HepG2 (cell line): ENCODE measurements around the gene KCNK5. TPM values are rescaled to one million over a fixed set of nuclear protein-coding genes. Genes with fewer than 3 reads are reported as not detected.

Source experiments
- ATAC-seq: fragments of 200-7000 bp; cut with Tn5 transposase; 3 replicates; pipeline ENCODE4 v1.9.1; 2020; ENCODE audit warnings: mild to moderate bottlenecking, moderate library complexity
- BruUV-seq: library from RNA; stranded (reverse); fragments of 400-500 nt; replicated peaks from 2 replicates; lab custom pipeline; 2021; lab: Mats Ljungman, UMichigan
- CTCF ChIA-PET: fragments of 300-600 bp; formaldehyde crosslinking; extraction: SDS; loops from one replicate; lab custom pipeline; 2021; ENCODE audit warnings: low total read pairs, inconsistent platforms, low intra/inter-chr PET ratio; lab: Yijun Ruan, JAX
- POLR2A ChIA-PET: fragments of 350-600 bp; sonication (Branson Sonifier 250); formaldehyde crosslinking; loops from one replicate; lab custom pipeline; 2020; ENCODE audit warnings: antibody characterized with exemption, inconsistent platforms; lab: Yijun Ruan, JAX
- DNase-seq: peaks from one replicate; pipeline ENCODE4 v3.0.0-alpha.2; 2015; ENCODE audit warnings: low spot score
- FAIRE-seq: peaks from 3 replicates; lab custom pipeline; 2011; peaks lifted over from hg19 to GRCh38; lab: Jason Lieb, UNC
- H2AFZ ChIP-seq: one replicate; pipeline ENCODE4 v1.6.1; 2011; ENCODE audit warnings: low read length, inconsistent platforms
- H3K27ac ChIP-seq: fragments of 300-600 bp; 3 replicates; pipeline ENCODE4 v1.8.0; 2011; ENCODE audit warnings: mixed run types, mild to moderate bottlenecking, mixed read lengths, low read length, inconsistent platforms; ENCODE audit not compliant: insufficient read depth; ENCODE audit errors: extremely low read length
- H3K27me3 ChIP-seq, 2 experiments: fragments of 200-600 bp in 1 of 2; 2 replicates in 1 of 2; 3 replicates in 1 of 2; pipeline versions ENCODE4 v1.6.0 to v1.8.0; 2011; ENCODE audit warnings: low read length in 2 of 2, mild to moderate bottlenecking in 2 of 2, moderate library complexity in 2 of 2, inconsistent platforms in 1 of 2; ENCODE audit not compliant: insufficient read depth in 2 of 2, control insufficient read depth in 1 of 2
- H3K36me3 ChIP-seq, 2 experiments: fragments of 200-600 bp in 1 of 2; replicated peaks in 1 of 2; 2 replicates in 1 of 2; 3 replicates in 1 of 2; pipeline versions ENCODE4 v1.5.1 to v1.8.0; 2011; ENCODE audit warnings: low read length in 2 of 2, inconsistent platforms in 1 of 2; ENCODE audit not compliant: insufficient read depth in 2 of 2, control insufficient read depth in 1 of 2
- H3K4me1 ChIP-seq: 2 replicates; pipeline ENCODE4 v1.5.1; 2012; ENCODE audit warnings: low read length, inconsistent platforms; ENCODE audit not compliant: insufficient read depth
- H3K4me2 ChIP-seq: 2 replicates; pipeline ENCODE4 v1.6.0; 2011; ENCODE audit warnings: low read depth, low read length, inconsistent platforms
- H3K4me3 ChIP-seq, 3 experiments: fragments of 200-600 bp in 1 of 3; sonication (generic), shearing (Covaris generic) in 1 of 3; replicated peaks in 1 of 3; 2 replicates each; pipeline ENCODE4 v1.5.1; 2011 to 2016; ENCODE audit warnings: low read length in 3 of 3, inconsistent platforms in 2 of 3, low read depth in 2 of 3, mild to moderate bottlenecking in 2 of 3, control low read depth in 1 of 3, mixed read lengths in 1 of 3; ENCODE audit not compliant: insufficient read depth in 1 of 3
- H3K79me2 ChIP-seq: one replicate; pipeline ENCODE4 v1.6.1; 2011; ENCODE audit warnings: low read length, inconsistent platforms; ENCODE audit not compliant: insufficient read depth
- H3K9ac ChIP-seq: 2 replicates; pipeline ENCODE4 v1.6.0; 2011; ENCODE audit warnings: mild to moderate bottlenecking, low read depth, low read length, inconsistent platforms; ENCODE audit not compliant: insufficient read depth
- H3K9me3 ChIP-seq: 2 replicates; pipeline ENCODE4 v1.5.1; 2012; ENCODE audit warnings: mild to moderate bottlenecking, low read length
- H4K20me1 ChIP-seq: 2 replicates; pipeline ENCODE4 v1.6.0; 2011; ENCODE audit warnings: inconsistent platforms, mild to moderate bottlenecking, low read length, moderate library complexity; ENCODE audit not compliant: insufficient read depth
- AGO2 ChIP-seq: fragments of 200-400 bp; formaldehyde crosslinking; optimal IDR thresholded peaks from 2 replicates; pipeline ENCODE3; 2017; ENCODE audit warnings: mild to moderate bottlenecking, low read depth, low read length, moderate library complexity
- ATF1 ChIP-seq: IDR thresholded peaks from 2 replicates; pipeline ENCODE4 v1.6.1; 2016; ENCODE audit warnings: mild to moderate bottlenecking, control low read depth
- ATF6 ChIP-seq: sonication (generic); formaldehyde crosslinking; conservative IDR thresholded peaks from 2 replicates; pipeline ENCODE4 v1.4.0; 2020; ENCODE audit warnings: missing genetic modification reagents
- CCDC6 ChIP-seq: sonication (generic); formaldehyde crosslinking; IDR thresholded peaks from 2 replicates; pipeline ENCODE4 v1.8.1; 2022; ENCODE audit warnings: mild to moderate bottlenecking, missing genetic modification reagents, moderate library complexity
- EEA1 ChIP-seq: sonication (generic); formaldehyde crosslinking; IDR thresholded peaks from 2 replicates; pipeline ENCODE4 v1.5.1; 2020; ENCODE audit warnings: mild to moderate bottlenecking, missing genetic modification reagents, borderline replicate concordance
- MAFK ChIP-seq, 2 experiments: IDR thresholded peaks in 1 of 2; conservative IDR thresholded peaks in 1 of 2; 2 replicates each; pipeline ENCODE4 v1.6.1; 2011; ENCODE audit warnings: improper control_type of control experiment in 2 of 2, low read length in 2 of 2
- MEF2D ChIP-seq: sonication (generic); formaldehyde crosslinking; IDR thresholded peaks from 2 replicates; pipeline ENCODE4 v1.5.1; 2020; ENCODE audit warnings: mild to moderate bottlenecking, missing genetic modification reagents
- MIXL1 ChIP-seq: IDR thresholded peaks from 2 replicates; pipeline ENCODE4 v1.6.1; 2016
- MXD1 ChIP-seq: sonication (generic); formaldehyde crosslinking; IDR thresholded peaks from 2 replicates; pipeline ENCODE4 v1.4.0; 2020; ENCODE audit warnings: mild to moderate bottlenecking, missing genetic modification reagents
- NR2C2 ChIP-seq: sonication (generic); formaldehyde crosslinking; IDR thresholded peaks from 2 replicates; pipeline ENCODE4 v1.4.0; 2020; ENCODE audit warnings: missing genetic modification reagents, mild to moderate bottlenecking, moderate library complexity, borderline replicate concordance
- SMYD3 ChIP-seq: sonication (generic); formaldehyde crosslinking; IDR thresholded peaks from 2 replicates; pipeline ENCODE4 v1.8.1; 2023; ENCODE audit warnings: mild to moderate bottlenecking, missing genetic modification reagents
- SP140L ChIP-seq: sonication (generic); formaldehyde crosslinking; IDR thresholded peaks from 2 replicates; pipeline ENCODE4 v1.4.0; 2020; ENCODE audit warnings: missing genetic modification reagents, borderline replicate concordance
- TEAD3 ChIP-seq: optimal IDR thresholded peaks from 2 replicates; pipeline ENCODE3; 2016; ENCODE audit warnings: borderline replicate concordance
- THAP11 ChIP-seq: IDR thresholded peaks from 2 replicates; pipeline ENCODE4 v1.6.1; 2016; ENCODE audit warnings: missing biosample characterization, missing genetic modification reagents
- YEATS2 ChIP-seq: sonication (generic); formaldehyde crosslinking; IDR thresholded peaks from 2 replicates; pipeline ENCODE4 v1.4.0; 2020; ENCODE audit warnings: missing genetic modification reagents, borderline replicate concordance
- ZNF513 ChIP-seq: sonication (generic); formaldehyde crosslinking; conservative IDR thresholded peaks from 2 replicates; pipeline ENCODE4 v1.5.0; 2020; ENCODE audit warnings: missing genetic modification reagents
- ZNF766 ChIP-seq: sonication (generic); formaldehyde crosslinking; IDR thresholded peaks from 2 replicates; pipeline ENCODE4 v1.5.0; 2020; ENCODE audit warnings: missing genetic modification reagents, borderline replicate concordance
- ZSCAN20 ChIP-seq: sonication (generic); formaldehyde crosslinking; IDR thresholded peaks from 2 replicates; pipeline ENCODE4 v1.4.0; 2020; ENCODE audit warnings: missing genetic modification reagents, mild to moderate bottlenecking, borderline replicate concordance
- WGBS: methylation state at CpG from one replicate; pipeline ENCODE4 v1.1.6; 2017; ENCODE audit warnings: low lambda C conversion rate; 5-methylcytosine and 5-hydroxymethylcytosine counted together
- in situ Hi-C: cut with HindIII; loops from 2 replicates; pipeline ENCODE4 v1.10.0; 2017; ENCODE audit warnings: low pct_unique_long_range_greater_than_20kb; ENCODE audit not compliant: extremely low pct_ligation_motif_present
- intact Hi-C: fragments of 100-400 bp; cut with micrococcal nuclease; formaldehyde crosslinking; loops from one replicate; pipeline ENCODE4 v1.10.0; 2022; ENCODE audit not compliant: unreplicated experiment
- polyA plus RNA-seq, 8 experiments: library from polyadenylated mRNA; depleted of rRNA in 3 of 8; stranded (reverse) in 7 of 8; unstranded in 1 of 8; fragments of >200 nt; fragmentation: Illumina TruSeq in 4 of 8; extraction: Trizol in 4 of 8; gene quantifications; 2 replicates each; pipeline versions ENCODE4 v1.2.1 to v1.2.3, GENCODE V29; 2011 to 2016; ENCODE audit warnings: low read depth in 4 of 8, missing spikeins in 1 of 8, mixed read lengths in 1 of 8; ENCODE audit not compliant: insufficient read depth in 1 of 8
- total RNA-seq, 5 experiments: library from RNA; depleted of rRNA; stranded (reverse); fragments of >200 nt; fragmentation: Illumina TruSeq; extraction: Trizol; gene quantifications; 2 replicates each; pipeline ENCODE4 v1.2.3, GENCODE V29; 2016; ENCODE audit warnings: low read depth in 1 of 5

KCNK5 gene
- total and polyA plus RNA-seq, 2 of the 13 experiments (the other 11 are each of a cell fraction or from before 2014, with no cell fraction given): 0.04 TPM; not detected in 1

- TF ChIP-seq SP140L (no peak), TEAD3 (CRISPR knock-in tag) (no peak), THAP11 (CRISPR knock-in tag) (no peak), MAFK (conservative IDR thresholded peaks at IDR 0.05 in 1 of 2, IDR thresholded peaks at IDR 0.05 in 1 of 2; ENCODE audit: low read length in 2 of 2) (no peak)
These were observed 37.6 kb upstream of the KCNK5 start (continued) for GRCh38 chr6:39266782-39267355.

GRCh38 chr6:39266375-39266774, 37.1 kb upstream of the KCNK5 start:
- POLR2A ChIA-PET: no interaction called here
- no peaks in the 10 kb centered on the region for H3K36me3 ChIP-seq
- no peak overlapping the region for H3K27ac ChIP-seq
- no peak for ATAC-seq
- no peak overlapping the region for H3K9ac ChIP-seq
- H3K79me2 ChIP-seq: no peaks in the 10 kb centered on the region
- intact Hi-C loops (no loop called here), in situ Hi-C loops (no loop called here)
- H3K4me2 ChIP-seq: no peak overlapping the region
- H3K9me3 ChIP-seq: no peaks in the 10 kb centered on the region
- WGBS: 3% methylated on average over 2 of the region's 2 CpGs
- CTCF ChIA-PET: no interaction called here
- no TSS peak for BruUV-seq
- no peak for FAIRE-seq
- no peak for DNase-seq
- H3K4me3 ChIP-seq: no peak overlapping the region
- no peaks in the 10 kb centered on the region for H4K20me1 ChIP-seq
- H3K4me1 ChIP-seq: no peaks in the 10 kb centered on the region
- H3K27me3 ChIP-seq: no peaks in the 10 kb centered on the region
- H2AFZ ChIP-seq: no peak overlapping the region
- TF ChIP-seq MXD1: no peak
- TF ChIP-seq ZNF513: no peak
- no peak for TF ChIP-seq ATF1 (CRISPR knock-in tag)
- TF ChIP-seq CCDC6 (CRISPR knock-in tag): no peak
- no peak for TF ChIP-seq AGO2
- TF ChIP-seq ZNF766 (CRISPR knock-in tag): no peak
- no peak for TF ChIP-seq EEA1
- no peak for TF ChIP-seq NR2C2 (CRISPR knock-in tag)
- TF ChIP-seq ZSCAN20 (CRISPR knock-in tag): no peak
- no peak for TF ChIP-seq YEATS2
- no peak for TF ChIP-seq MEF2D (CRISPR knock-in tag)
- TF ChIP-seq ATF6: no peak
- TF ChIP-seq MIXL1 (CRISPR knock-in tag): no peak
- no peak for TF ChIP-seq SMYD3 (CRISPR knock-in tag)
